Brain microvascular endothelial cell (primary cell): ENCODE results near the gene OR1J1.

Experiments used
- DNase-seq: peaks from one replicate; pipeline ENCODE4 v3.0.0-alpha.2; 2020
- H3K27ac ChIP-seq: fragments of 250-450 bp; sonication (Bioruptor Pico); 2 replicates; pipeline ENCODE4 v1.5.1; 2020; ENCODE audit warnings: mild to moderate bottlenecking, moderate library complexity
- H3K27me3 ChIP-seq: fragments of 250-450 bp; sonication (Bioruptor Pico); replicated peaks from 2 replicates; pipeline ENCODE4 v1.5.1; 2020; ENCODE audit warnings: mild to moderate bottlenecking
- H3K36me3 ChIP-seq: fragments of 250-450 bp; sonication (Bioruptor Pico); replicated peaks from 2 replicates; pipeline ENCODE4 v1.5.1; 2020; ENCODE audit warnings: mild to moderate bottlenecking
- H3K4me3 ChIP-seq: 2 replicates; pipeline ENCODE4 v1.5.1; 2011; ENCODE audit warnings: low read depth, mild to moderate bottlenecking, control low read depth, low read length, moderate library complexity
- in situ Hi-C: cut with HindIII; loops from 2 replicates; pipeline ENCODE4 v1.10.0; 2017; ENCODE audit warnings: low sequenced_read_pairs, low pct_ligation_motif_present
- TF ChIP-seq, protein P1 (sequence below): IDR thresholded peaks from 2 replicates; pipeline ENCODE4 v1.5.1; 2011; ENCODE audit warnings: low read depth, mild to moderate bottlenecking, moderate library complexity, low read length, control low read depth, inconsistent platforms; ENCODE audit errors: missing control alignments

The OR1J1 gene, protein sequence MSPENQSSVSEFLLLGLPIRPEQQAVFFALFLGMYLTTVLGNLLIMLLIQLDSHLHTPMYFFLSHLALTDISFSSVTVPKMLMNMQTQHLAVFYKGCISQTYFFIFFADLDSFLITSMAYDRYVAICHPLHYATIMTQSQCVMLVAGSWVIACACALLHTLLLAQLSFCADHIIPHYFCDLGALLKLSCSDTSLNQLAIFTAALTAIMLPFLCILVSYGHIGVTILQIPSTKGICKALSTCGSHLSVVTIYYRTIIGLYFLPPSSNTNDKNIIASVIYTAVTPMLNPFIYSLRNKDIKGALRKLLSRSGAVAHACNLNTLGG

DNA sequence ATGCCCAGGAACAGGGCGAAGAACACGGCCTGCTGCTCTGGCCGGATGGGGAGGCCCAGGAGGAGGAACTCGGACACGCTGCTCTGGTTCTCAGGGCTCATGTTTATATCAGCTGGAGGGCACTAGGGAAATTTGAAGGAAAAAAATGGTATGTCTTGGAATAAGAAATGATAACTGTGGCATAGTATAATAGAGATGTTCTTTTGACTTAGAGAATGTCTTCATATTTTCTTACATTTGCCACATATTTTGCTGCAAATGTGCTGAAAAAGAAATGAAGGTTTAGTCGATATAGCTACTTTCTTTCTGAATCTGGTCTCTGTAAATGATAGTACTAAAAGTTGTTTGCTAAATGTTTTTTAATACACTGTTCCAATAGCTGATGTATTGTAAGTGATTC is at the start of gene OR1J1:
OR1J1 (minus strand) TSS at position 101 of the 400 bp plus-strand sequence; CDS start at position 101, 0 bp downstream.
- in situ Hi-C loops = no loop called here
- TF ChIP-seq, protein P1, sequence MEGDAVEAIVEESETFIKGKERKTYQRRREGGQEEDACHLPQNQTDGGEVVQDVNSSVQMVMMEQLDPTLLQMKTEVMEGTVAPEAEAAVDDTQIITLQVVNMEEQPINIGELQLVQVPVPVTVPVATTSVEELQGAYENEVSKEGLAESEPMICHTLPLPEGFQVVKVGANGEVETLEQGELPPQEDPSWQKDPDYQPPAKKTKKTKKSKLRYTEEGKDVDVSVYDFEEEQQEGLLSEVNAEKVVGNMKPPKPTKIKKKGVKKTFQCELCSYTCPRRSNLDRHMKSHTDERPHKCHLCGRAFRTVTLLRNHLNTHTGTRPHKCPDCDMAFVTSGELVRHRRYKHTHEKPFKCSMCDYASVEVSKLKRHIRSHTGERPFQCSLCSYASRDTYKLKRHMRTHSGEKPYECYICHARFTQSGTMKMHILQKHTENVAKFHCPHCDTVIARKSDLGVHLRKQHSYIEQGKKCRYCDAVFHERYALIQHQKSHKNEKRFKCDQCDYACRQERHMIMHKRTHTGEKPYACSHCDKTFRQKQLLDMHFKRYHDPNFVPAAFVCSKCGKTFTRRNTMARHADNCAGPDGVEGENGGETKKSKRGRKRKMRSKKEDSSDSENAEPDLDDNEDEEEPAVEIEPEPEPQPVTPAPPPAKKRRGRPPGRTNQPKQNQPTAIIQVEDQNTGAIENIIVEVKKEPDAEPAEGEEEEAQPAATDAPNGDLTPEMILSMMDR = no peak

DNA sequence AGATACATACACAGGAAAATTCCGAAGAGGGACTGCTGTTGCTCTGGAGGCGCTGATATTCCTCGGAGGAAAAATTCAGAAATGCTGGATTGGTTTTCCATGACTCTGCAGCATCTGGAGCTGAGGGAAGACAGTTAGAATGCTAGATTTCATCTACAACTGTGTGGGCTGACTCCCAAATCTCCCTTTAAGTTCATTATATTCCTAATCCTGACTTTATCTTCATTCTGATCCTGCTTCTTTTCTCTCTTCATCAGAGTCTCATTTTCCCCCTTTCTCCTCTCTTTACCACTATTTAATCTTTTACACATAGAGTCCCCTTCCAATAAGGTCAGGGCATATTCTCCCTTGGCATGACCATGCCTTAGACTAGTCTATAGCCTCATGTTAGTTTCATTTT is 49.5 kb upstream of the OR1J1 start, which contains the start of gene OR1N1:
OR1N1 (minus strand) TSS at position 101 of the 400 bp plus-strand sequence; CDS start at position 101, 0 bp downstream.
- DNase-seq = no peak
- Histone ChIP-seq H3K4me3 (no peak within 1 kb of the TSS), H3K36me3 (no peaks in the 10 kb centered on the region), H3K27me3 (no peaks in the 10 kb centered on the region), H3K27ac (no peak within 1 kb of the TSS)
- TF ChIP-seq, protein P1 = no peak
- in situ Hi-C loops = no loop called here

More for the DNA sequence above, at the start of gene OR1J1:
- H3K27me3 ChIP-seq = peaks cover 2% of the 10 kb centered on the region
- no peak for DNase-seq
- no peaks in the 10 kb centered on the region for H3K36me3 ChIP-seq
- H3K27ac ChIP-seq = no peak within 1 kb of the TSS
- no peak within 1 kb of the TSS for H3K4me3 ChIP-seq

DNA sequence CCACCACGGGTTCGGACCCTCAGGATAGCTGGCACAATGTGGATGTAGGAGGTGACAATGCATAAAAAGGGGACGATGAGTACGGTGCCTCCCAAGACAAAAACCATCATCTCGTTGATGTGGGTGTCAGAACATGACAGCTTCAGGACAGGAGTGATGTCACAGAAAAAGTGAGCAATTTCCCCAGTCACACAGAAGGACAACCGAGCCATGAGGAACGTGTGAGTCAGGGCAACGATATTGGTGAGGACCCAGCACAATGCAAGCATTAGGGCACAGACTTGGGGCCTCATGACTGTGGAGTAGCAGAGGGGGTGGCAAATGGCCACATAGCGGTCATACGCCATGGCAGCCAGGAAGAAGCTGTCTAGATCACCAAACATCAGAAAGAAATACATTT is 48.9 kb upstream of the OR1J1 start:
- H3K27ac ChIP-seq = no peak overlapping the region
- H3K36me3 ChIP-seq = no peaks in the 10 kb centered on the region
- no peak overlapping the region for H3K4me3 ChIP-seq
- no peaks in the 10 kb centered on the region for H3K27me3 ChIP-seq
- in situ Hi-C loops = no loop called here
- no peak for DNase-seq
- TF ChIP-seq, protein P1 = no peak

DNA sequence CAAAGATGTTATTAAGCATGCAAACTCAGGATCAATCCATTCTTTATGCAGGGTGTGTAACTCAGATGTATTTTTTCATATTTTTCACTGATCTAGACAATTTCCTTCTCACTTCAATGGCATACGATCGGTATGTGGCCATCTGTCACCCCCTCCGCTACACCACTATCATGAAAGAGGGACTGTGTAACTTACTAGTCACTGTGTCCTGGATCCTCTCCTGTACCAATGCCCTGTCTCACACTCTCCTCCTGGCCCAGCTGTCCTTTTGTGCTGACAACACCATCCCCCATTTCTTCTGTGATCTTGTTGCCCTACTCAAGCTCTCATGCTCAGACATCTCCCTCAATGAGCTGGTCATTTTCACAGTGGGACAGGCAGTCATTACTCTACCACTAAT is 41.6 kb upstream of the OR1J1 start:
- TF ChIP-seq, protein P1 = no peak
- H3K36me3 ChIP-seq = no peaks in the 10 kb centered on the region
- no peak overlapping the region for H3K4me3 ChIP-seq
- H3K27ac ChIP-seq = no peak overlapping the region
- in situ Hi-C loops = no loop called here
- DNase-seq = no peak
- no peaks in the 10 kb centered on the region for H3K27me3 ChIP-seq

DNA sequence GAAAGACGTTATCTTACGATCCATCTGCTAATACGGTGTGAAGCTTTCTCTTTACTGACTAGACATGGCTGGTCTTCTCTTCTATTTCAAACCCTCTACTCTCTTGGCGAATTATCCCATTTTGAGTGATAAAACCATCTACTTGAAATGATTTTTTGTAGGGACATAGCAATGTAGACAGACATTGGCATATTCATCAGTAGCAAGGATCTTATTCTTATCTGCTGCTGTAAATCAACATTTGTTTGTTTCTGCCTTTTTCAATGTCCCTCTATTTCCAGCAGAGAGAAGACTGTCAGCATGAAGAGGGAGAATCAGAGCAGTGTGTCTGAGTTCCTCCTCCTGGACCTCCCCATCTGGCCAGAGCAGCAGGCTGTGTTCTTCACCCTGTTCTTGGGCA is 41.1 kb upstream of the OR1J1 start, which contains the start of gene OR1J4:
OR1J4 (plus strand) TSS at position 301 of the 400 bp plus-strand sequence; CDS start at position 301, 0 bp downstream.
- in situ Hi-C loops = no loop called here
- no peaks in the 10 kb centered on the region for H3K27me3 ChIP-seq
- DNase-seq = no peak
- TF ChIP-seq, protein P1 = no peak
- no peaks in the 10 kb centered on the region for H3K36me3 ChIP-seq
- H3K27ac ChIP-seq = no peak within 1 kb of the TSS
- H3K4me3 ChIP-seq = no peak within 1 kb of the TSS
